ENCODE measurements around the gene SCG3. TPM values are rescaled to one million over a fixed set of nuclear protein-coding genes. Genes with fewer than 3 reads are reported as not detected.

Gene SCG3
- polyA plus RNA-seq, 1 donor (not counting 4 experiments of a cell fraction or from before 2014, with no cell fraction given) = not detected

GRCh38 chr15:51760805-51761204 is 79.5 kb downstream of the SCG3 start:
- no peak for FAIRE-seq
- dilution Hi-C loops (cut with MboI; ENCODE audit: extremely low pct_ligation_motif_present, low sequenced_read_pairs) = no loop called here
- no peaks in the 10 kb centered on the region for H3K79me2 ChIP-seq (ENCODE audit: control insufficient read depth, insufficient read depth, low read length)

GRCh38 chr15:51765751-51766150 is 84.4 kb downstream of the SCG3 start:
- Histone ChIP-seq H3K36me3 (ENCODE audit: control insufficient read depth in 2 of 2, extremely low read depth in 1 of 2, insufficient read depth in 2 of 2, low read length in 2 of 2) (peaks cover 0 to 4% of the 10 kb centered on the region in 2 experiments), H3K4me1 (ENCODE audit: control insufficient read depth, extremely low read depth, insufficient read depth, low read length) (no peaks in the 10 kb centered on the region), H3K27ac (ENCODE audit: control insufficient read depth, insufficient read depth, low read length) (no peak overlapping the region), H3K4me3 (ENCODE audit: control insufficient read depth in 2 of 3, extremely low read depth in 1 of 3, insufficient read depth in 2 of 3, low read depth in 1 of 3, low read length in 3 of 3) (no peak overlapping the region), H4K20me1 (ENCODE audit: control insufficient read depth, extremely low read depth, insufficient read depth, low read length) (no peaks in the 10 kb centered on the region), H3K27me3 (ENCODE audit: control insufficient read depth, extremely low read depth, insufficient read depth, low read length) (no peaks in the 10 kb centered on the region), H3K9me3 (ENCODE audit: control insufficient read depth, low read depth, low read length) (no peaks in the 10 kb centered on the region), H3K79me2 (ENCODE audit: control insufficient read depth, insufficient read depth, low read length) (no peaks in the 10 kb centered on the region), H3K9ac (ENCODE audit: control insufficient read depth, extremely low read depth, insufficient read depth, low read length) (no peak overlapping the region), H2AFZ (ENCODE audit: control insufficient read depth, low read length) (no peak overlapping the region), H3K4me2 (ENCODE audit: control insufficient read depth, extremely low read depth, insufficient read depth, low read depth, low read length) (no peak overlapping the region), H3K9me1 (ENCODE audit: control insufficient read depth, extremely low read depth, insufficient read depth, low read length) (no peaks in the 10 kb centered on the region)
- dilution Hi-C loops (cut with MboI; ENCODE audit: extremely low pct_ligation_motif_present, low sequenced_read_pairs) = no loop called here
- DNase-seq (ENCODE audit: low read depth, low spot score) = no peak
- no peak for FAIRE-seq
- TF ChIP-seq CTCF (optimal IDR thresholded peaks at IDR 0.05 in 1 of 3, IDR thresholded peaks at IDR 0.05 in 1 of 3, conservative IDR thresholded peaks at IDR 0.05 in 1 of 3; ENCODE audit: extremely low read depth in 1 of 3, insufficient read depth in 2 of 3, low read length in 3 of 3) (no peak), EZH2 (IDR thresholded peaks at IDR 0.05; ENCODE audit: low read length) (no peak)

More at GRCh38 chr15:51760805-51761204, 79.5 kb downstream of the SCG3 start:
- Histone ChIP-seq H3K9me3 (ENCODE audit: control insufficient read depth, low read depth, low read length) (no peaks in the 10 kb centered on the region), H3K9me1 (ENCODE audit: control insufficient read depth, extremely low read depth, insufficient read depth, low read length) (no peaks in the 10 kb centered on the region), H3K4me1 (ENCODE audit: control insufficient read depth, extremely low read depth, insufficient read depth, low read length) (no peaks in the 10 kb centered on the region), H4K20me1 (ENCODE audit: control insufficient read depth, extremely low read depth, insufficient read depth, low read length) (no peaks in the 10 kb centered on the region), H3K27me3 (ENCODE audit: control insufficient read depth, extremely low read depth, insufficient read depth, low read length) (no peaks in the 10 kb centered on the region), H3K36me3 (ENCODE audit: control insufficient read depth in 2 of 2, extremely low read depth in 1 of 2, insufficient read depth in 2 of 2, low read length in 2 of 2) (no peaks in the 10 kb centered on the region), H3K4me2 (ENCODE audit: control insufficient read depth, extremely low read depth, insufficient read depth, low read depth, low read length) (no peak overlapping the region), H3K4me3 (ENCODE audit: control insufficient read depth in 2 of 3, extremely low read depth in 1 of 3, insufficient read depth in 2 of 3, low read depth in 1 of 3, low read length in 3 of 3) (no peak overlapping the region), H2AFZ (ENCODE audit: control insufficient read depth, low read length) (no peak overlapping the region), H3K9ac (ENCODE audit: control insufficient read depth, extremely low read depth, insufficient read depth, low read length) (no peak overlapping the region), H3K27ac (ENCODE audit: control insufficient read depth, insufficient read depth, low read length) (no peak overlapping the region)
- TF ChIP-seq EZH2 (IDR thresholded peaks at IDR 0.05; ENCODE audit: low read length) = no peak
- TF ChIP-seq CTCF (optimal IDR thresholded peaks at IDR 0.05 in 1 of 3, IDR thresholded peaks at IDR 0.05 in 1 of 3, conservative IDR thresholded peaks at IDR 0.05 in 1 of 3; ENCODE audit: extremely low read depth in 1 of 3, insufficient read depth in 2 of 3, low read length in 3 of 3) = no peak
- no peak for DNase-seq (ENCODE audit: low read depth, low spot score)
